ENCODE results near the gene ATXN7L3.

DNA sequence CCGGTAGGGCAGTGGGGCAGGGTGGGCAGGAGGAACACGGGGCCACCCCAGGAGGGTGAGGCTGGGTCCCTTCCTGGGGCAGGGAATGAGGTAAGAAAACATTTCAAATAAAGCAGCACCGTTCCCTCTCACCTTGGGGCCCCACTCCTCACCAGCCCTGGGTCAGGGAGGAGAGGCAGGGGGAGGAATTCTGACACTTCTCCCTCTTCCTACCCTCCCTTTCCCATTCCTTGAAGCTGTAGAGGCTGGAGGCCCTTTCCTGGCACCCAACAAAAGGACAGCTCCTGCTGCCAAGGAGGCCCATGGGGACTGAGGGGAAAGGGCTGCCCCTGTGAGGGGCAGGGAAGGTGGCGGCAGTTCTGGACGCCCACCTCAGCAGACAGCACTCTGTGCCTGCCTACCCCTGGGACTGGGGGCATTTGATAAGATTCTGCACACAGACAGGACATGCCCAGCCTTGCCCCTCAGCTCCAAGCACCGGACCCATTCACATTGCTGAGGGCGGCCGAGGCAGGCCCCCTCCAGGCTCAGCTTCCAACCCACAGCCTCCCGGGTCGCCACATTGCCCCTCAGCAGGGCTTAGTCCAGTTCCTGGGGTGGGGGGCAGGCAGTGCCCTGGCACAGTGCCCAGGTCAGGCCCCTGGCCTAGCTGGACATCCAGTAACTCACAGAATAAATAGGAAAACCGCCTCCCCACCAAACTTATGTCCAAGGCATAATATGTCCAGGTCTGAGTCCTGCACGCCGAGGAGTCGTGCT is 6.2 kb downstream of the ATXN7L3 start:
- TF ChIP-seq, protein P1, sequence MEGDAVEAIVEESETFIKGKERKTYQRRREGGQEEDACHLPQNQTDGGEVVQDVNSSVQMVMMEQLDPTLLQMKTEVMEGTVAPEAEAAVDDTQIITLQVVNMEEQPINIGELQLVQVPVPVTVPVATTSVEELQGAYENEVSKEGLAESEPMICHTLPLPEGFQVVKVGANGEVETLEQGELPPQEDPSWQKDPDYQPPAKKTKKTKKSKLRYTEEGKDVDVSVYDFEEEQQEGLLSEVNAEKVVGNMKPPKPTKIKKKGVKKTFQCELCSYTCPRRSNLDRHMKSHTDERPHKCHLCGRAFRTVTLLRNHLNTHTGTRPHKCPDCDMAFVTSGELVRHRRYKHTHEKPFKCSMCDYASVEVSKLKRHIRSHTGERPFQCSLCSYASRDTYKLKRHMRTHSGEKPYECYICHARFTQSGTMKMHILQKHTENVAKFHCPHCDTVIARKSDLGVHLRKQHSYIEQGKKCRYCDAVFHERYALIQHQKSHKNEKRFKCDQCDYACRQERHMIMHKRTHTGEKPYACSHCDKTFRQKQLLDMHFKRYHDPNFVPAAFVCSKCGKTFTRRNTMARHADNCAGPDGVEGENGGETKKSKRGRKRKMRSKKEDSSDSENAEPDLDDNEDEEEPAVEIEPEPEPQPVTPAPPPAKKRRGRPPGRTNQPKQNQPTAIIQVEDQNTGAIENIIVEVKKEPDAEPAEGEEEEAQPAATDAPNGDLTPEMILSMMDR (IDR thresholded peaks at IDR 0.05; ENCODE audit: low read length), result no peak
- TF ChIP-seq EZH2phosphoT487 (IDR thresholded peaks at IDR 0.05; ENCODE audit: low read length) (no peak), EZH2 (optimal IDR thresholded peaks at IDR 0.05; ENCODE audit: low read depth, low read length) (no peak)

All from MM.1S (cell line).